Measurements from ENCODE around the gene DCAF7.

DCAF7 gene

DNA sequence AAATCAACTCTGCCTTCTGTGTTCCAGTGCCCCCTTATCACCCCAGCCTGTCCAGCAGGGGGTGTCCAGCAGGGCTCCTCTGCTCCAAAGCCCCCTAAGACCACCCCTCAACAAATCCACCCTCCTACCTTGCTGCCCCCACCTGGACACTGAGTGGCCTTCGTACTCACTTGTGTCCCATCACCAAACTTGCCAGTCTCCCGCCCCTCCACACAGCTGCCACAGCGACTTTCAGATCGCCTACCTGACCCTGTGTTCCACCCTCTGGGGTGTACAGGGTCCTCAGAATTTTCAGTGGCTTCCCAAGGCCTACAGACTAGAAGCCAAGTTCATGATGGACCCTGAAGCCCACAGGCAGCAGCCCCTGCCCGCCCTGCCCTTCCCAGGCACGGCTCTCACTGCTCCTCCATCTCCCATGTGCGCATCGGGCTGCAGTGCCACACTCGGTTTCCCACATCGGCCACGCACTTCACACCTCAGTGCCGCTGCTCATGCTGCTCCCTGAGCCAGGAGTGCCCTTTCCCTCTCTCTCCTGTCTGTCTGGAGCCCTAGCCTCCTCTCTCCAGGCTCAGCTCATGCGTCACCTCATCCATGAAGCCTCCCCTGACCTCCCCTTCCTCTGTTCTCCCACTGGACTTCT, 15.3 kb upstream of the DCAF7 start:
- Mint-ChIP-seq H3K4me3 (no peak overlapping the region), H3K9me3 (no peaks in the 10 kb centered on the region), H3K27ac (no peak overlapping the region), H3K27me3 (peaks cover 32% of the 10 kb centered on the region), H3K4me1 (peaks cover 6% of the 10 kb centered on the region)
- ATAC-seq, result no peak
- no peak for DNase-seq

DNA sequence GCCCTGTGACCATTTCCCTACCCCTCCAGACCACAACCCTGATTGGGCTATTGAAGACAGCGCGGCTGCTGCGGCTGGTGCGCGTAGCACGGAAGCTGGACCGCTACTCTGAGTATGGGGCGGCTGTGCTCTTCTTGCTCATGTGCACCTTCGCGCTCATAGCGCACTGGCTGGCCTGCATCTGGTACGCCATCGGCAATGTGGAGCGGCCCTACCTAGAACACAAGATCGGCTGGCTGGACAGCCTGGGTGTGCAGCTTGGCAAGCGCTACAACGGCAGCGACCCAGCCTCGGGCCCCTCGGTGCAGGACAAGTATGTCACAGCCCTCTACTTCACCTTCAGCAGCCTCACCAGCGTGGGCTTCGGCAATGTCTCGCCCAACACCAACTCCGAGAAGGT, 14.6 kb upstream of the DCAF7 start:
- DNase-seq, result no peak
- peaks cover 39% of the 10 kb centered on the region for H3K27me3 Mint-ChIP-seq

DNA sequence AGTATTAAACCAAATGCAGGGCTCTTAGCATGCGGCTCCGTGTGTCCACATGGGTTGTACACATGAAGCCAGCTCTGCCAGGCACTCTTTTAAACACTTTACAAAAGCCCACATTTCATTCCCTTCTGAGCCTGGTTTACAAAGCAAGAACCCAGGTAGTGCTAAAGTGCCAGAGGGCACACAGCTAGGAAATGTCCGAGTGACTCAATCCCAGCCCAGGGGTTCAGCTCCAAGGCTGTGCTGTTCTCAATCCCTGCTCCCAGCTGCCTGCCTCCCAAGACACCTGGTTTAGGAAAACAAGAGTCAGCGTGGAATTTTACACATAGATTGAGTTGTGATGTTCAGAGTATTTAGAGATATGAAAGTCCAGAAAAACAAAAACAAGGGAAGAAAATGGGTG, 13.3 kb upstream of the DCAF7 start:
- ATAC-seq, result no peak
- Mint-ChIP-seq H3K4me1 (peaks cover 6% of the 10 kb centered on the region), H3K27me3 (peaks cover 46% of the 10 kb centered on the region), H3K4me3 (no peak overlapping the region), H3K9me3 (no peaks in the 10 kb centered on the region), H3K27ac (no peak overlapping the region)
- DNase-seq, result no peak

More for the DNA sequence above, 14.6 kb upstream of the DCAF7 start:
- no peak overlapping the region for H3K27ac Mint-ChIP-seq
- no peak overlapping the region for H3K4me3 Mint-ChIP-seq
- no peaks in the 10 kb centered on the region for H3K9me3 Mint-ChIP-seq
- H3K4me1 Mint-ChIP-seq, result peaks cover 6% of the 10 kb centered on the region
- ATAC-seq, result no peak

DNA sequence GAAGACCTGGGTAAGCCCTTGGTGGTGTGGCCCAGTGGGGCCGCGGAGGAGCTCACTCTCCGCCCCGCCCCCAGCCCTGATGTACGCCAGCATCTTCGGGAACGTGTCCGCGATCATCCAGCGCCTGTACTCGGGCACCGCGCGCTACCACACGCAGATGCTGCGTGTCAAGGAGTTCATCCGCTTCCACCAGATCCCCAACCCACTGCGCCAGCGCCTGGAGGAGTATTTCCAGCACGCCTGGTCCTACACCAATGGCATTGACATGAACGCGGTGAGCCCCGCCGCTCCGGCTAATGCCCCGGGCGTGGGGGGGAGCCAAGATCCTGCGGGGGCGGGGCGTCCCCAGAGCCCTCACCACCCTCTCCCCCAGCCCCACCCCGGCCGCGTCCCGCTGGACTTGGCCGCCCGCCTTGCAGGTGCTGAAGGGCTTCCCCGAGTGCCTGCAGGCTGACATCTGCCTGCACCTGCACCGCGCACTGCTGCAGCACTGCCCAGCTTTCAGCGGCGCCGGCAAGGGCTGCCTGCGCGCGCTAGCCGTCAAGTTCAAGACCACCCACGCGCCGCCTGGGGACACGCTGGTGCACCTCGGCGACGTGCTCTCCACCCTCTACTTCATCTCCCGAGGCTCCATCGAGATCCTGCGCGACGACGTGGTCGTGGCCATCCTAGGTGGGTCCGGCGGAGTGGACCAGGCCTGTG, 12.1 kb upstream of the DCAF7 start:
- Mint-ChIP-seq H3K9me3 (no peaks in the 10 kb centered on the region), H3K27ac (no peak overlapping the region), H3K4me1 (peaks cover 6% of the 10 kb centered on the region), H3K27me3 (peaks cover 46% of the 10 kb centered on the region), H3K4me3 (peak overlapping the region; percentile 27 to 63)
- DNase-seq, result peak in 1 of 2 donors; percentile 21
- ATAC-seq, result peak; percentile 57

DNA sequence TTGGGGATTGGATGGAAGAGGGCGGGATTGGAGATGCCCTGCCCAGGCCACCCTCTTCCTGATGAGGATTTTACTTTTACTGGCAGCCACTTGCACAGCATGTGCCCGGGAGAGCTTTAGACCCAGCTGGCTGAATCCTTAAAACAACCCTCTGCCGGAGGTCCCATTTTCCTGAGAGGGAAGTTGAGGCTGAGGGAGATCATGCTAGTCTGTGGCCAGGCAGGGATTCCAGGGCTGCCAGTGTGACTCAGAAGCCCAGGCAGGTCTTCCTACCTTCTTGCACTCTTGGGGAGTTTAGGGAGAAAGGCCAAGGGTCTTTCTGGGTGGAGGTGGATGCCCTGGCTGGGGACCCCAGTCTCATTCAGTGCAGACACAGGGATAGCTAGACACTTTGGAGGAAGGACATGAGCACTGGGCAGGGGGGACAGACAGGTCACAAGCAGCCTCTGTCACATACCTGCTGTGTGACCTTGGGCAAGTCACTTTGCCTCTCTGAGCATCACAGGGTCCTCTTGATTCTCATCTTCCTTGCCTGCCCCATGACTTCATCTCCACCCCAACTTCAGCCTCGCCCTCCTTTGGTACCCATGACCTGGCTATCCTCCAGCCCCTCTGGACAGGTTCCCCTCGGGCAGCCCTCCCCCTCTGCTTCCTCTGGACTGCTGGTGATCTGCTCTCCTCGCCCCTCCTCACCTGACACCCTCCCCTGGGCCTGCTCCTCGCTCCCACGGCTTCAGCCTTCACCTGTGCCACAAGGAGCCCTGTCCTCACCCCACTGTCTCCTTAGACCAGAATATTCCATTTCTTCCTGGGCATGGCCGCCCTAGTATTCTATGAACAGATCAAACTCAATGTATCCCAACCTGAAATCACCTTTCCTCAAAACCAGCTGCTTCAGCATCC, 11.3 kb upstream of the DCAF7 start:
- Mint-ChIP-seq H3K27ac (no peak overlapping the region), H3K27me3 (peaks cover 46% of the 10 kb centered on the region), H3K4me3 (peak overlapping the region; percentile 27 to 63), H3K4me1 (peaks cover 6% of the 10 kb centered on the region), H3K9me3 (no peaks in the 10 kb centered on the region)
- DNase-seq (no peak), ATAC-seq (no peak)

DNA sequence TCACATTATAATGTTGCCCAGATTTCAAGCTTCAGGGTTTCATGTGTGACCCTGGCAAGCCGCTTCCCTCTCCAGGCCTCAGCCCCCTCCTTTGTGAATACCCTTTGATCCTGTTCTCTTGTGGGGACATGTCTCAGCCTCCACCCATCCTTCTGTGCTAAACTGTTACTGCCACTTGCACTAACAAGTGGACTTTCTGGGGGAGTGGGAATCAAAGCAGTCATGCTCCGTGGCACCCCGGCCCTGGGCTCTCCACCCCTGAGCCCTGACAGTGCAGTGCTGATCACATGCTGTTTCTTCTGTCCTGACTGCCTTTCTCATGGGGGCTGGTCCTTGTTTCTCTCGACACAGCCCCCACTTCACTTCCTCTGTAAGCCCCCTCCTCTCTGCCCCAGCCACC, 9.7 kb upstream of the DCAF7 start:
- H3K27ac Mint-ChIP-seq, result peak overlapping the region in 1 of 2 donors; percentile 49
- no peak overlapping the region for H3K4me3 Mint-ChIP-seq
- DNase-seq (no peak), ATAC-seq (no peak)
- peaks cover 46% of the 10 kb centered on the region for H3K27me3 Mint-ChIP-seq
- H3K9me3 Mint-ChIP-seq, result no peaks in the 10 kb centered on the region
- peaks cover 6% of the 10 kb centered on the region for H3K4me1 Mint-ChIP-seq

DNA sequence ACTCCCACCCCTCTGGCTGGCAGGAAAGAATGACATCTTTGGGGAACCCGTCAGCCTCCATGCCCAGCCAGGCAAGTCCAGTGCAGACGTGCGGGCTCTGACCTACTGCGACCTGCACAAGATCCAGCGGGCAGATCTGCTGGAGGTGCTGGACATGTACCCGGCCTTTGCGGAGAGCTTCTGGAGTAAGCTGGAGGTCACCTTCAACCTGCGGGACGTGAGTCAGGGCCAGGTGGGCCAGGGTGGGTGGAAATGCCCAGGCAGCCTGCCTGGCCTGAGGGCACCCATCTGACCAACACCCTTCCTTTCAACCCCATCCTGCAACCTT, 8.1 kb upstream of the DCAF7 start:
- Mint-ChIP-seq H3K27me3 (peaks cover 42% of the 10 kb centered on the region), H3K9me3 (no peaks in the 10 kb centered on the region), H3K4me3 (no peak overlapping the region), H3K4me1 (peaks cover 6% of the 10 kb centered on the region), H3K27ac (no peak overlapping the region)
- DNase-seq (no peak), ATAC-seq (no peak)

DNA sequence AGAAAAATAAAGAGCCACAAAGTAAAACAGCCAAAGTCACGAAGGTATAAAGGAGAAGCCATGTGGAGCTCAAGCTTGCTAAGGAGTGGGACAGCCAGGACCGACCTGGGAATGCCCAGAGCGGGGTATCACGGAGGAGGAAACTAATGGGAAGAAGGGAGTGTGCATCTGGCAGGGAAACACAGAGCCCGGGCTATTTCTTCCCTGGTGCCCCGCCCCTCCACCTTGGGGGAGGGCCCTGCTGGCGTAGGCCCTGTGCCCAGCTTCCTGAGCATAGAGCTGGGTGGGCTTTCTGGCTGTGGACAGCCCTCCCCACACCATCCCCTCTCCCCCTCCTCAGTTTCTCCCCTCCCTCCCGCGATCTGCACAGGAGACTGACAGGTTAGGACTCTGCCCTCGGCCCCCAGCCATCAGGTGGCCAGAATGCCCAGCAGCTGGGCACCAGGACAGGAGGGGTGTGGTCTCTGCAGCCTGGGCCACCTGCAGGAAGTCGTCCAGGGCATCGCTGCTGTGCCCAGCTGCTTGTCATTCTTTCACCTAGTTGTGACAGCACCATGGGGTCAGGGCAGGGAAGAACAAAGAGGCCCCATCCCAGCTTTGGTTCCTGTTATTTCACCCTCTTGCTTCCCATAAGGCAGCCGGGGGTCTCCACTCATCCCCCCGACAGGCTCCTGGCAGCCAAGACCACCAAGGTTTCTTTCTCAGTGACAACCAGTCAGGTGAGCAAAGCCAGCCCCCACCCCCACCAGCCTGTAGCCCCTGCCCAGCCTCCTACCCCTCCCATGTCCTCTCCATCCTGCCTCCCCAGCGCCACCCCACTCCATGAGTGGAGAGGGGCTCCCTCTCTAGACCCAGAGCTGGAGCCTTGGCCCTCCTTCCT, 7.1 kb upstream of the DCAF7 start:
- Mint-ChIP-seq H3K4me3 (no peak overlapping the region), H3K4me1 (peaks cover 6% of the 10 kb centered on the region), H3K27ac (no peak overlapping the region), H3K9me3 (no peaks in the 10 kb centered on the region), H3K27me3 (peaks cover 32% of the 10 kb centered on the region)
- DNase-seq, result no peak
- peak; percentile 40 for ATAC-seq

DNA sequence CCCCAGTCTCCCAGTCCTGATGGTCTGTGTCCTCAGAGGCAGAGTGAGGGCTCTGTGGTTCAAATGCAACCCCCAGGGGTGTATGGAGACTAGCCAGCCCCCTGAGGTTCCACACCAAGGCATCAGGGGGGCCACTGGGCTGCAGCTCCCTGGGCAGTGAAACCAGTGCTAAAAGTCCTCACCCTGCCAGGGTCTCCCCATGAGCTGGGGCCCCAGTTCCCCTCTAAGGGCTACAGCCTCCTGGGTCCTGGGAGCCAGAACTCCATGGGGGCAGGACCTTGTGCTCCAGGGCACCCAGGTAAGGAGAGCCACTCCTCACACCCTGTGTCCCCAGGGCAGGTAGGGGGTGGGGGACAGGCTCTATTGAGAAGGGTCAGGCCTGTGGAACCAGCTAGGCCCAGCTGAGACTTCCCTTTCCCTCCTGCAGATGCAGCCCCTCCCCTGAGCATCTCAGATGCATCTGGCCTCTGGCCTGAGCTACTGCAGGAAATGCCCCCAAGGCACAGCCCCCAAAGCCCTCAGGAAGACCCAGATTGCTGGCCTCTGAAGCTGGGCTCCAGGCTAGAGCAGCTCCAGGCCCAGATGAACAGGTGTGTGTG, 6.4 kb upstream of the DCAF7 start:
- Mint-ChIP-seq H3K27ac (no peak overlapping the region), H3K9me3 (no peaks in the 10 kb centered on the region), H3K4me3 (no peak overlapping the region), H3K27me3 (peaks cover 24% of the 10 kb centered on the region), H3K4me1 (no peaks in the 10 kb centered on the region)
- ATAC-seq, result no peak
- DNase-seq, result no peak

DNA sequence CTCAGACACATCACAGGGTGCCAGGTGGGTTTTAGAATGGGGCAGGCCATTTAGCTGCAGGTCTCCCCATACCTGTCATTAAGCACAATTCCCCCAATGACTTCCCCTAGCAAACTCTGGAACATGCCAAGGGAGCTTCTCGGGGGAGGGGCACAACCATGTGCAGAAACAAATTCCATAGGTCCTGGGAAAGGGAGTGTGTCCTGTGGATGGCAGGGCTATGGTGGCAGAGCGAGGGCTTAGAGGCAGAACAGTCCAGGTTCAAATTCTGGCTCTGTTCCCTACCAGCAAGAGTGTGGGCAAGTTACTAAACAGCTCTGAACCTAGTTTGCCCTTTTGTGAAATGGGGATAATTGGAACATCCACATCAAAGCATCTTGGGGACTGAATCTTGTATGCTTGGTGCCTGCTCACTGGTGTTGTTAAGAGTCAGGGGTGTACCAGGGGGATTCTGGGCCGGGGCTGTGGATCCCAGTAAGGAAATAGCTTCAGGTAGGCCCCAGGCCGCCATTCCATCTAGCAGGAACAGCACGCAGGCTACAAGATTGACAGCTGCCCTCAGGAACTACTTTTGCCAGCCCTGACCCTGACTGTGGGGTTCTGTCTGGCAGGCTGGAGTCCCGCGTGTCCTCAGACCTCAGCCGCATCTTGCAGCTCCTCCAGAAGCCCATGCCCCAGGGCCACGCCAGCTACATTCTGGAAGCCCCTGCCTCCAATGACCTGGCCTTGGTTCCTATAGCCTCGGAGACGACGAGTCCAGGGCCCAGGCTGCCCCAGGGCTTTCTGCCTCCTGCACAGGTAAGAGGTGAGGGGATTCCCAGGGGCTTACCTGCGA, 5.6 kb upstream of the DCAF7 start:
- Mint-ChIP-seq H3K27ac (no peak overlapping the region), H3K4me3 (no peak overlapping the region), H3K27me3 (peaks cover 17% of the 10 kb centered on the region), H3K4me1 (no peaks in the 10 kb centered on the region), H3K9me3 (no peaks in the 10 kb centered on the region)
- no peak for ATAC-seq
- peak in 1 of 2 donors; percentile 7 for DNase-seq

DNA sequence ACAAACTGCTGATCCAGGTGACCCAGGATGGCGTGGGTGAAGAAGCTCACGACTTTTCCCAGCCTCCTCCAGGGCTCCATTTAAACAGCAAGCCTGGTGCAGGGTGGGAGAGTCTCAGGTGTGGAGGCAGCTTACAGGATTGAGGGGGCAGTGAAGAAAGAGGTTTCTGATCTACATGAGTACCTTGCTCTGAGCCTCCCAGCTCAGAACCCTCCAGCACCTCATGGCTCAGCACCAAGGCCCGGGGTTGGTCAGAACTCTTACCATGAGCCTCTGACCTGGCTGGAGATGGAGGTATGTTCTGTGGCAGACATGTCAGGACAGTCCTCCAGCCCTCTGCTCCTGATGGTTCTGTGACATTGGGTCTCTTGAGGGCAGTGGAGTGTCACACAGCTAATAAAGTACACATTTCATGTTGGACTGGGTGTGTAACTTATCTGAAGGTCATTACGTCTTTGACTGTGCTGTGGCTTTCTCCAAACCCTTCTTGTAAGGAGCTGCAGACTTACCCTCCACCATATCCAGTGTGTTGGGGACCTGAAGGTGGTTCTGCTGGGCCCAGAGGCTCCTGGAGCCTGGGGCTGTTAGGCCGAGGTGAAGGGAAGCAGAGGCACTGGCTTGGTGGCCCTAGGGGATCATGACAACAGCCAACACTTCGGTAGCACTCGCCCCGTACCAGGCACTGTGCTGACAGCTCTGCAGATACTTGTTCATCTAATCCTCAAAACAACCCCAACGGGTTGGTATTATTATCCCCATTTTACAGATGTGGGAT, 3.8 kb upstream of the DCAF7 start:
- peak in 1 of 2 donors; percentile 6 for DNase-seq
- Mint-ChIP-seq H3K4me1 (peaks cover 2% of the 10 kb centered on the region), H3K4me3 (no peak overlapping the region), H3K27me3 (no peaks in the 10 kb centered on the region), H3K27ac (no peak overlapping the region), H3K9me3 (no peaks in the 10 kb centered on the region)
- no peak for ATAC-seq

DNA sequence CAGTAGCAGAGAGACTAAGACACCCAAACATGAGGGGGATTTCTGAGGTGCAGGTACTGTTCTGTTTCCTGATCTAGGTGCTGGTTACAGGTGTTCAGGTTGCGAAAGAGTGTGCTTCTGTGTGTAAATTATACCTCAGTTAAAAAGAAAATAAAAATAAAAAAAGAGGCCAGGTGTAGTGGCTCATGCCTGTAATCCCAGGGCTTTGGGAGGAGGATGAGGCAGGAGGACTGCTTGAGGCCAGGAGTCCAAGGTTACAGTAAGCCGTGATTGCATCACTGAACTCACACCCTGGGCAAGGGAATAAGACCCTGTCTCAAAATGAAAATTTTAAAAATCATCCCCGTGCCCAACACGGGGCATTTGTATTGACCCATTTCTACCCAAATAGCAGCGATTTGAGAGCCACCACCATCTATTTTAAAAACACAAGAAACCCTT, 3.2 kb upstream of the DCAF7 start:
- Mint-ChIP-seq H3K27ac (no peak overlapping the region), H3K4me3 (no peak overlapping the region), H3K9me3 (no peaks in the 10 kb centered on the region), H3K27me3 (no peaks in the 10 kb centered on the region), H3K4me1 (peaks cover 8% of the 10 kb centered on the region)
- ATAC-seq (no peak), DNase-seq (no peak)

DNA sequence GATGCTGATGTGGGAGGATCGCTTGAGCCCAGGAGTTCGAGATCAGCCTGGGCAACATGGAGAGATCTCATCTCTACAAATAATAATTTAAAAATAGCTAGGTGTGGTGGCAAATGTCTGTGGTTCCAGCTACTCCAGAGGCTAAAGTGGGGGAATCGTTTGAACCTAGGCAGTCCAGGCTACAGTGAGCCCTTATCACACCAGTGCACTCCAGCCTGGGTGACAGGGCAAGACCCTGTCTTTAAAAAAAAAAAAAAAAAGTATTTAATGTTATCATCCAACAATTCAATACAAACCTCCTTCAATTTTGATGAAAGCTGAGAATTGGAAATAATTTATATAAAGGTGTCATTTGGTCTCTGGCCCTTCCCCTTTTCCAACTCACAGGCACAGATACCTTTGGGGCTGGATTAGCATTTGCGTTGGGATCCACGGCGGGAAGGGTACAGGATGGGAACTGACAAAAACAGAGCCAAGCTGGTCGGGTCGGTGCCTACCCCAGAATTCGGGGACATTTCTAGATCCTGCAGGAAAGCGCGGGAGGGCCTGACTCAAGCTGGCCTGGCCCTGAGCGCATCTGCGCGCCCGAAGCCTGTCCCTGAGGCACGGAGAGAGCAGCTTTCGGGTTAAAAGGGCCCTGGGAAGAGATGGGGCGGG, 860 bp upstream of the DCAF7 start:
- no peaks in the 10 kb centered on the region for H3K27me3 Mint-ChIP-seq
- H3K9me3 Mint-ChIP-seq, result no peaks in the 10 kb centered on the region
- H3K4me3 Mint-ChIP-seq, result peak overlapping the region; percentile 97 to 98
- peak overlapping the region; percentile 98 to 99 for H3K27ac Mint-ChIP-seq
- H3K4me1 Mint-ChIP-seq, result peaks cover 28% of the 10 kb centered on the region
- ATAC-seq (peak; percentile 46), DNase-seq (no peak)

All from stimulated activated naive CD8-positive, alpha-beta T cell treated with anti-CD3 and anti-CD28 coated beads, Interleukin-15, amount 100 ng/mL, for 72 hours (primary cell).